Mesodermal cell (in vitro differentiated cells): ENCODE results near the gene RGS14.
A peak's percentile ranks its signal among the peaks of the same experiment; 100 is the strongest.

ENCODE experiments used
- H3K27ac ChIP-seq: 2 replicates; pipeline ENCODE4 v1.7.0; 2013; ENCODE audit warnings: mild to moderate bottlenecking, low read depth, low read length, moderate library complexity; ENCODE audit not compliant: severe bottlenecking
- H3K36me3 ChIP-seq: 2 replicates; pipeline ENCODE4 v1.7.1; 2013; ENCODE audit warnings: mild to moderate bottlenecking, low read length, moderate library complexity; ENCODE audit not compliant: control insufficient read depth, insufficient read depth
- H3K4me1 ChIP-seq: one replicate; pipeline ENCODE4 v1.7.1; 2013; ENCODE audit warnings: mild to moderate bottlenecking, low read length; ENCODE audit not compliant: insufficient read depth, control insufficient read depth, poor library complexity, severe bottlenecking
- H3K4me3 ChIP-seq: 2 replicates; pipeline ENCODE4 v1.7.0; 2013; ENCODE audit warnings: low read length, control low read depth, mild to moderate bottlenecking; ENCODE audit not compliant: insufficient read depth, poor library complexity, severe bottlenecking; ENCODE audit errors: extremely low read depth
- H3K9me3 ChIP-seq: 2 replicates; pipeline ENCODE4 v1.7.1; 2013; ENCODE audit warnings: mild to moderate bottlenecking, low read length, moderate library complexity; ENCODE audit not compliant: control insufficient read depth
- WGBS, 2 experiments: methylation state at CpG; one replicate each; pipeline ENCODE4 v1.1.5; 2013; ENCODE audit warnings: missing lambda C conversion rate in 2 of 2; ENCODE audit not compliant: insufficient coverage in 2 of 2; 5-methylcytosine and 5-hydroxymethylcytosine counted together

Gene RGS14

DNA sequence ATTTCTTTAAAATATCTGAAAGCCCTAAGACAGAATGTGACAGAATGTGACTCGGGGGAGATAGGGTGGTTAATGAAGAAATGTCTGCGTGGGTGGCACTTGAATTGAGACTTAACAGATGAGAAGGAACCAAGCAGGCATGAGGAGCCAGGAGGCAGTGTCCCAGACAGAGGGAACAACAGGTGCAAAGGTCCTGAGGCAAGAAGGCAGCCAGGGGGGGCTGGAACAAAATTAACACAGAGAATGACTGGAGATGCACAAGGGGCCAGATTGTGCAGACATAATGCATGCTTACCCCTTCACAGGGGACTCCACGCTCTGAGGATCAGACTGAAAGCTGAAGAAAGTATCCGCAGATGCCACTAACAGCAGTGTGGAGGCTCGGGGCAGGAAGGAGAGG lies 8.0 kb upstream of the RGS14 start:
- 91 to 92% methylated on average over 5 of the region's 5 CpGs for WGBS, 2 experiments
- peaks cover 24% of the 10 kb centered on the region for H3K36me3 ChIP-seq
- peak overlapping the region; percentile 100 for H3K4me3 ChIP-seq

DNA sequence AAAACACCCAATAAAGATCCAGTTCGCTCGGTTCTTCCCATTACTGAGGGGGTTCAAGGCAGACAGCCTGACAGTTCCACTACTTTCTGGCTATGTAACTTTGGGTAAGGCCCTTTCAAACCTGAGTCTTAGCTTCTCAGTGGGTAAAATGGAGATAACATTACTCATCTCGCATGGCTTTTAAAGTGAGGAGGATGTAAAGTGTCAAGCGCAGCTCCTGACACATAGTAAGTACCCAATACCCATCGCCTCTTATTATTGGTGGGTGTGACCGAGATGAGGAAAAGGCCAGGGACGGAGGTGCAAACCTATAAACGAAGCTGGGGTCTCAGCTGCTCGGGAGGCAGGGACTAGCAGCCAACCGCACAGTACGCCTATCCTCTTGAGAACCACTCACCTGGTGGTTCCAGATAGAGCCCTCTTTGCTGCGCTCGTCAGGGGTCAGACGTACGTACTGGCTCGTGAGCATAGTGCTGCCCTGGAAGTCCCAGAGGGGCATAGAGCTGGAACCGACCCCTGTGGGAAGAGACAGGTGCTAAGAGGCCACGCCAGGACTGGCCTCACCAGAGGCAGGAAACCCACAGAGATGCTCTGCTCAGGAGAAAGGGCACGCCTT lies 6.8 kb upstream of the RGS14 start:
- H3K4me3 ChIP-seq, result peak overlapping the region; percentile 100
- peaks cover 6% of the 10 kb centered on the region for H3K4me1 ChIP-seq
- peaks cover 3% of the 10 kb centered on the region for H3K9me3 ChIP-seq
- WGBS, 2 experiments, result 17 to 19% methylated on average over 13 to 15 of the region's 19 CpGs
- H3K27ac ChIP-seq, result peak overlapping the region; percentile 97
- H3K36me3 ChIP-seq, result peaks cover 19% of the 10 kb centered on the region

More for the DNA sequence above, 8.0 kb upstream of the RGS14 start:
- Histone ChIP-seq H3K9me3 (no peaks in the 10 kb centered on the region), H3K4me1 (peaks cover 6% of the 10 kb centered on the region), H3K27ac (no peak overlapping the region)

DNA sequence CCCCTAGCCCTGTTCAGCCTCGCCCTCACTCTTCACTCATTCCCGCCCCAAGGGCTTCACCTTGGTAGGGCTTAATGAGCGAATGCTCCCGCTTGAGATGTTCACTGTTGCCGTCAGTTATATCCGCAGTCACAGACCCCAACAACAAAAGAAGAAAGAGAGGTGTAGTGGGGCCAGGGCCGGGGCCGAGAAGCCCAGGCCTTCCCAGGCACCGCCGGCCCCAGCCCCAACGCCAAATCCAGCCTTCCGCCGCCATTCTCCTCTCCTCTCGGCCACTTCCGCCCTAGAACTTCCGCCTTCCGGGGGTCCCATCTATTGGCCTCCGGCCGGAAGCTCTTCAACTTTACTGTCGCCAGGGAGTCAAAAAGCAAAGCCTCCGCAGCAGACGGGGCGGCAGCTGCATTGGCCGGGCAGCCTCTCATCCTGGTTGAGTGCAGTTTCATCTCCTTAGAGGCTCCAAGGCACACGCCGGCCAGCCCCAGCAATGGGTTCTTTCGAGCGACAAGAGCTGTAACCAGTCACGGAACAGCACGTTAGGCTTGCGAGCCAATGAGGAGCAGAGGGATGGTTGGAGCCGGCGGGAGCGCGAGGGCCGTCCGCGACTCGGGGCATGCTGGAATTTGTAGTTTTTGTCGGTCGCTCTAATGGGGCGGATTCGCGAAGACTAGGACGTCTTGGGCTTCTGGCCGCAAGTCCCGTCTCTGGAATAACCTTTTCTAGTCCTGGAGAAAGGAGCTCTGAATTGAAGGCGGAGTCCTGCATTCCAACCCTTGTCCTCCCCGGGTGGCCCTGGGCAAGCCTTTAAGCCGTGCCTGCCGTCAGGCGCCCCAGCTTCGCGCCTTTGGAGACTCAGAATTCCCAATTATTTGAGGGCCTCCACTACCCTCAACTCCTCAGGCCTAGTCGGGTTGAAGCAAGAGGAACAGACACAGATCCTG lies 6.1 kb upstream of the RGS14 start, which contains the start of gene LMAN2:
LMAN2 (minus strand) TSS at position 277 of the 938 bp plus-strand sequence; CDS start at position 256, 21 bp downstream.
- 8 to 9% methylated on average over 45 to 49 of the region's 55 CpGs for WGBS, 2 experiments
- H3K9me3 ChIP-seq, result peaks cover 3% of the 10 kb centered on the region
- H3K4me1 ChIP-seq, result peaks cover 6% of the 10 kb centered on the region
- peak within 1 kb of the TSS; percentile 100 for H3K4me3 ChIP-seq
- H3K27ac ChIP-seq, result peak within 1 kb of the TSS; percentile 97
- H3K36me3 ChIP-seq, result peaks cover 12% of the 10 kb centered on the region

DNA sequence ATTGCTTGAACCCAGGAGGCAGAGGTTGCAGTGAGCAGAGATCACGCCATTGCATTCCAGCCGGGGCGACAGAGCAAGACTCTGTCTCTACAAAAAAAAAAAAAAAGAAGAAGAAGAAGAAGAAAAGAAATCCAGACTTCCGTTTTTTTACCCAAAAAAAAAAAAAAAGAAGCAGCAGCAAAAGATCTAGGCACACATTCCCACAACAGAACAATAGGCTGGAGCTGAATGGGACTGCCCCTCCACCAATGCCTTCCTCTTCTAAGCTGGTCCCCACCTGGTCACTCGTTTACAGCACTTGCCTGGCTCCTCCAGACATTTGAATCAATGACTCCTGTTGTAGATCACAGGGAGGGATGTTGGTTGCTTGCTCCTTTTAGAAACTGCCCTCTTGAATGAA lies 4.6 kb upstream of the RGS14 start:
- no peaks in the 10 kb centered on the region for H3K36me3 ChIP-seq
- no peak overlapping the region for H3K27ac ChIP-seq
- H3K4me1 ChIP-seq, result peaks cover 14% of the 10 kb centered on the region
- WGBS, 2 experiments, result 76% methylated on average over 2 of the region's 5 CpGs; no CpG with 5 or more reads in 1 of the 2 experiments
- no peak overlapping the region for H3K4me3 ChIP-seq
- H3K9me3 ChIP-seq, result peaks cover 3% of the 10 kb centered on the region

DNA sequence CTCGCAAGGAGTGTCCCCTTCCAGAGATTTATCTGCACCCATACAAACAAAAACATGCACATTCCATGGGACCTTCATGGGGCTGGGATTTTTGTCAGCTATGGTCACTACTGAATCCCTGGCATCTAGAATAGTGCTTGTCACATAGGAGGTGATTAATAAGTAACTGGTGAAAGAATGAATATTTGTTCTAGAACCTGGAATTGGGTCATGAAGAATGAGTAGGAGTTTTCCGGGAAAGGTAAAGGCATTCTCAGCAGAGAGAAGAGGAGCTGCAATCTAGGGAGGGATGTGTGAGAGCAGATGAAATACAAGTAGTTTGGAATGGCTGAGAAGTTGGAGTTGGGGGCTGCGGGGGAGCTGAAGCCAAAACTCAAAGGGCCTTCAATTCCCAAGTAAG lies 3.5 kb upstream of the RGS14 start:
- Histone ChIP-seq H3K9me3 (peaks cover 3% of the 10 kb centered on the region), H3K4me3 (no peak overlapping the region), H3K36me3 (no peaks in the 10 kb centered on the region), H3K27ac (no peak overlapping the region), H3K4me1 (peaks cover 15% of the 10 kb centered on the region)
- 88 to 91% methylated on average over 1 to 2 of the region's 3 CpGs for WGBS, 2 experiments

DNA sequence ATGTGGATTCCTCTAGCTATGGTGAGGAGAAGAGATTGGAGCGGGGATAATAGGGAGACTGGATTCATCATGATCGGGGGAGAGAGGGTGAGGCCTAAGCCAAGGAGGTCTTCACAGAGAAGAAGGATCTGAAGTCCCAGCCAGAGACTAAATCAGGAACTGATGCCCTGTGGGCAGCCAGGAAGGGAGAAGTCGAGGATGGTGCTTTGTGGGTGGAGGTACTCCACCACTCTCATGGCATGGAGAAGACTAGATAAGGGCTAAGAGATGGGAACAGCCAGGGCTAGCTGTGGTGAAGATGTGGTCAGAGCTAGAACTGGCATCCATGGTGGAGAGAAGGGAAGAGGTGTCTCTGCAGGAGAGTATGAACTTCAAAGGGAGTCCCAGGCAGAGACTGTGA lies 3.0 kb upstream of the RGS14 start:
- 69 to 90% methylated on average over 3 of the region's 3 CpGs for WGBS, 2 experiments
- H3K27ac ChIP-seq, result no peak overlapping the region
- H3K4me1 ChIP-seq, result peaks cover 15% of the 10 kb centered on the region
- H3K36me3 ChIP-seq, result no peaks in the 10 kb centered on the region
- peaks cover 3% of the 10 kb centered on the region for H3K9me3 ChIP-seq
- no peak overlapping the region for H3K4me3 ChIP-seq

DNA sequence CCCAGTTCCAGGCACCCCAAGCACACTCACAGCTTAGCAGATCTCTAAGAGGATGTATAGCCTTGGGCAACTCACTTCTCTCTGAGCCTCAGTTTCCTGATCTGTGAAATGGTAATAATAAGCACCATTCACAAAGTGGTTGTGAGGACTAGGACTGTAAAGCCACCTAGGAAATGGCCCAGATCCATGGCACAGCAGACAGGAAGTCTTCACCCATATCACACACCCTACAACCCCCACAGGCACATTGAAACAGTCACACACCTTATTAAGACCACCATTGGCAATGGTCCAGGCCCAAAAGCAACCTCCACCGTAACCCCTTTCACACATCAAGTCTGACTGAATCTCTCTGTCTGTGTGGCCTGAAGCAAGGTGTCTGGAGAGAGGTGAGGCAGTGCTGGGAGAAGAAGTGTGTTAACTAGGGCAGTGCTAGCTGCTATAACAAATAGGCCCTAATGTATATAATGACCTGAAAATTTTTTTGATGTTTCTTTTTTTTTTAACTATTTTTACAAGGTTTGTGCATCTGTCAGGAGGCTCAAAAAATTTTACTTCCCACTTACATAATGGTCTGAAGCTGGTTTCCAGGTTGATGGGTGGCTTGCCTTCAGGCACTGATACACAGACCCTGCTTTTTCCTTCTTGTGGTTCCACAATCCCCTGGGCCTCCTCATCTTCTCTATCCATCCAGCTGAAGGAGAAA lies 2.4 kb upstream of the RGS14 start:
- H3K4me3 ChIP-seq, result no peak overlapping the region
- no CpG with 5 or more reads among the region's 1 CpG for WGBS, 2 experiments

DNA sequence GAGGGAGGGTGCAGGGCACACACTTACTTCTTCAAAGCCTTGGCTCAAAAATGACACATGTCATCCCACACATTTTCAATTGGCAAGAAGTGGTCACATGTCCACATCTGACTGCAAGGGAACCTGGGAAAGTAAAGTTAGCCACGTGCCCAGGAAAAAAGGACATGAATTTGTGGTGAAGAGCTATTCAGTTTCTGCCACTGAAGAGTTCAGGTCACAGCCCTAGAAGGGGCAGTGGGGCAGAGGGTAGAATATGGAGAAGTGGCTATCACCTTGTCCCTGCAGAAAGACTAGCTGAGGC lies 1.9 kb upstream of the RGS14 start:
- Histone ChIP-seq H3K9me3 (peaks cover 3% of the 10 kb centered on the region), H3K27ac (no peak overlapping the region)
- 17 to 21% methylated on average over 1 of the region's 1 CpG for WGBS, 2 experiments

More for the DNA sequence above, 2.4 kb upstream of the RGS14 start:
- peaks cover 13% of the 10 kb centered on the region for H3K4me1 ChIP-seq
- no peaks in the 10 kb centered on the region for H3K36me3 ChIP-seq
- peaks cover 3% of the 10 kb centered on the region for H3K9me3 ChIP-seq
- H3K27ac ChIP-seq, result no peak overlapping the region

DNA sequence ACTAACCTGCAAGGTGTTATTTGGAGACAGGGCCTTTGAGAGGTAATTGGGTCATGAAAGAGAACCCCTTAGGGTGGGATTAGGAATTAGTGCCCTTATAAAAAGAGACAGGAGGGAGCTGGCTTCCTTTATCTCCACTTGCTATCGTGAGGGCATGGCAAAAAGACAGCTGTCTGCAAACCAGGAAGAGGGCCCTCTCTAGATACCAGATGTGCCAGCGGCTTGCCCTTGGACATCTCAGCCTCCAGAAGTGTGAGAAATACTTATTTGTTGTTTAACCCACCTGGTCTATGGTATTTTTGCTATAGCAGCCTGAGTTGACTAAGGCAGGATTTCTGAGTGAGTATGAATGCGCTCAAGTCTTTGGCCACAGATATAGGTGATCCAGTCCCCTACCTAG lies 978 bp upstream of the RGS14 start:
- Histone ChIP-seq H3K4me3 (no peak overlapping the region), H3K4me1 (peaks cover 9% of the 10 kb centered on the region), H3K9me3 (peaks cover 3% of the 10 kb centered on the region), H3K36me3 (no peaks in the 10 kb centered on the region), H3K27ac (no peak overlapping the region)
- 86 to 92% methylated on average over 2 of the region's 3 CpGs for WGBS, 2 experiments

More for the DNA sequence above, 1.9 kb upstream of the RGS14 start:
- no peak overlapping the region for H3K4me3 ChIP-seq
- H3K36me3 ChIP-seq, result no peaks in the 10 kb centered on the region
- H3K4me1 ChIP-seq, result peaks cover 9% of the 10 kb centered on the region

DNA sequence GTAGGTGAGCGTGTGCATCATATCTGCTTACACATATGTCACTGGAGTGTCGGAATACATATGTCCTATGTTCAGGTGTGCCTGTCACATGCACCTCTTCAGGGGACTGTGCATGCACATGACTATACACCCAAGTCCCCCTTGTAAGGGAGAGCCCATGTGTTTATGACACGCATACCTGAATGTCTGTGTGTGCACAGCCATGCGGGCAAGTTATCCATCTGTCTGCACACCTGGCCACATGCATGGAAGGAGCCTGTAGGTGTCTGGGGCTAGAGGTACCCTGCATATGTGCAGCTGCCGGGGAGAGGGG lies 622 bp upstream of the RGS14 start:
- 90 to 95% methylated on average over 4 to 5 of the region's 5 CpGs for WGBS, 2 experiments

More for the DNA sequence above, 622 bp upstream of the RGS14 start:
- H3K9me3 ChIP-seq, result peaks cover 3% of the 10 kb centered on the region
- H3K4me1 ChIP-seq, result peaks cover 9% of the 10 kb centered on the region
- no peak overlapping the region for H3K4me3 ChIP-seq
- H3K27ac ChIP-seq, result no peak overlapping the region
- no peaks in the 10 kb centered on the region for H3K36me3 ChIP-seq
